ENCODE measurements around the gene MED1. TPM values are rescaled to one million over a fixed set of nuclear protein-coding genes. Genes with fewer than 3 reads are reported as not detected.

MED1 gene
- total RNA-seq, 1 donor from 2014 or later = 21.8 TPM

GRCh38 chr17:39462631-39463375, 11.7 kb upstream of the MED1 start:
- no peak for TF ChIP-seq CTCF (IDR thresholded peaks at IDR 0.05; ENCODE audit: borderline replicate concordance)
- H3K4me3 ChIP-seq = peak overlapping the region; percentile 92
- H3K4me1 ChIP-seq = peaks cover 57% of the 10 kb centered on the region
- H3K27me3 ChIP-seq (ENCODE audit: low read depth) = no peaks in the 10 kb centered on the region
- no peaks in the 10 kb centered on the region for H3K36me3 ChIP-seq
- DNase-seq = no peak
- H3K9me3 ChIP-seq (replicated peaks) = no peaks in the 10 kb centered on the region
- intact Hi-C loops (cut with micrococcal nuclease) = no loop called here
- peak overlapping the region; percentile 97 for H3K27ac ChIP-seq (replicated peaks)

- no peak for DNase-seq
- no peaks in the 10 kb centered on the region for H3K9me3 ChIP-seq (replicated peaks)
- no peak for TF ChIP-seq CTCF (IDR thresholded peaks at IDR 0.05; ENCODE audit: borderline replicate concordance)
- H3K4me1 ChIP-seq = peaks cover 50% of the 10 kb centered on the region
- peak overlapping the region; percentile 97 for H3K27ac ChIP-seq (replicated peaks)
- intact Hi-C loops (cut with micrococcal nuclease) = no loop called here
- H3K27me3 ChIP-seq (ENCODE audit: low read depth) = no peaks in the 10 kb centered on the region
- peak overlapping the region; percentile 92 for H3K4me3 ChIP-seq
- H3K36me3 ChIP-seq = no peaks in the 10 kb centered on the region
Observed at GRCh38 chr17:39461926-39462569, 11.0 kb upstream of the MED1 start.

GRCh38 chr17:39461113-39461925, 10.3 kb upstream of the MED1 start, which contains the start of gene CDK12:
Gene CDK12, plus strand, starts transcription at chr17:39461486. Its CDS starts 586 bp downstream, at chr17:39462072.
- no peak for TF ChIP-seq CTCF (IDR thresholded peaks at IDR 0.05; ENCODE audit: borderline replicate concordance)
- no peaks in the 10 kb centered on the region for H3K27me3 ChIP-seq (ENCODE audit: low read depth)
- intact Hi-C loops (cut with micrococcal nuclease) = no loop called here
- H3K4me3 ChIP-seq = peak within 1 kb of the TSS; percentile 92
- DNase-seq = peak; percentile 92
- peaks cover 50% of the 10 kb centered on the region for H3K4me1 ChIP-seq
- H3K9me3 ChIP-seq (replicated peaks) = no peaks in the 10 kb centered on the region
- peak within 1 kb of the TSS; percentile 97 for H3K27ac ChIP-seq (replicated peaks)
- no peaks in the 10 kb centered on the region for H3K36me3 ChIP-seq

DNA sequence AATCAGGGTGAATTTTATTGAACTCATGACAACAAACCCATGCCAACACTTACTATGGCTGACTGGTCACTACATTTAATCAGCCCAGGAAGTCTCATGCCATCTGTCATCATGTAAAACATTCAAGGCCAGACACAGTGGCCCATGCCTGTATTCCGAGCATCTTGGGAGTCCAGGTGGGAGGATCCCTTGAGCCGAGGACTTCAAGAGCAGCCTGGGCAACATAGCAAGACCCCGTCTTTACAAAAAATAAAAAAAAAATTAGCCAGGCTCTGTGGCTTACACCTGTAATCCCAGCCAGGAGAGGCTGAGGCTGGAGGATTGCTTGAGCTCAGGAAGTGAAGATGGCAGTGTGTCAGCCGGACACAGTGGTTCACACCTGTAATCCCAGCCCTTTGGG, 4.9 kb upstream of the MED1 start:
- no peaks in the 10 kb centered on the region for H3K27me3 ChIP-seq (ENCODE audit: low read depth)
- DNase-seq = no peak
- no peaks in the 10 kb centered on the region for H3K36me3 ChIP-seq
- no peak overlapping the region for H3K4me3 ChIP-seq
- no peak overlapping the region for H3K27ac ChIP-seq (replicated peaks)
- H3K9me3 ChIP-seq (replicated peaks) = no peaks in the 10 kb centered on the region
- intact Hi-C loops (cut with micrococcal nuclease) = no loop called here
- no peak for TF ChIP-seq CTCF (IDR thresholded peaks at IDR 0.05; ENCODE audit: borderline replicate concordance)
- H3K4me1 ChIP-seq = peaks cover 13% of the 10 kb centered on the region

DNA sequence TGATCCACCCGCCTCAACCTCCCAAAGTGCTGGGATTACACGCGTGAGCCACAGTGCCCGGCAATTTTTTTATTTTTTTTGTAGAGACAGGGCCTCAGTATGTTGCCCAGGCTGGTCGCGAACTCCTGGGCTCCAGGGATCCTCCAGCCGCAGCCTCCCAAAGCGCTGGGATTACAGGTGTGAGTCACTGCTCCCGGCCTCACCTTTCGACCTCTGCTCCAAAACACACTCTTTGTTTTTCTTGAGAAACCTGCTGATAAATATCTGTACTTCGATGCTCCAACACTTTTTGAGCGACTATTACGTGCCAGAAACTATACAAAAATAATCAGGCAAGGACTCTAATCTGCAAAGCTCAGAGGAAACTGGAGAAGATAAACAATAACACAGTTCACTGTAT, 1.0 kb downstream of the MED1 start:
- Histone ChIP-seq H3K27me3 (ENCODE audit: low read depth) (no peaks in the 10 kb centered on the region), H3K27ac (replicated peaks) (no peak overlapping the region), H3K9me3 (replicated peaks) (no peaks in the 10 kb centered on the region), H3K36me3 (peaks cover 35% of the 10 kb centered on the region), H3K4me3 (peak overlapping the region; percentile 84), H3K4me1 (peaks cover 19% of the 10 kb centered on the region)
- no peak for TF ChIP-seq CTCF (IDR thresholded peaks at IDR 0.05; ENCODE audit: borderline replicate concordance)
- no peak for DNase-seq
- intact Hi-C loops (cut with micrococcal nuclease) = no loop called here

All from left ventricle myocardium inferior (tissue), 1 donor.